Stimulated activated CD4-positive, alpha-beta T cell treated with anti-CD3 and anti-CD28 coated beads, Interleukin-15, amount 100 ng/mL, for 48 hours (primary cell): ENCODE results near the gene MIA.
"Not testable (repeated sequence)": the region's sequence is repeated elsewhere in the genome, so short reads cannot be mapped to it uniquely, and the experiment has no call there.

ENCODE experiments used
- DNase-seq, 2 donors: peaks; one replicate each; pipeline ENCODE4 v3.0.0-alpha.2; 2020; ENCODE audit warnings: low read depth in 2 of 2

MIA gene

DNA sequence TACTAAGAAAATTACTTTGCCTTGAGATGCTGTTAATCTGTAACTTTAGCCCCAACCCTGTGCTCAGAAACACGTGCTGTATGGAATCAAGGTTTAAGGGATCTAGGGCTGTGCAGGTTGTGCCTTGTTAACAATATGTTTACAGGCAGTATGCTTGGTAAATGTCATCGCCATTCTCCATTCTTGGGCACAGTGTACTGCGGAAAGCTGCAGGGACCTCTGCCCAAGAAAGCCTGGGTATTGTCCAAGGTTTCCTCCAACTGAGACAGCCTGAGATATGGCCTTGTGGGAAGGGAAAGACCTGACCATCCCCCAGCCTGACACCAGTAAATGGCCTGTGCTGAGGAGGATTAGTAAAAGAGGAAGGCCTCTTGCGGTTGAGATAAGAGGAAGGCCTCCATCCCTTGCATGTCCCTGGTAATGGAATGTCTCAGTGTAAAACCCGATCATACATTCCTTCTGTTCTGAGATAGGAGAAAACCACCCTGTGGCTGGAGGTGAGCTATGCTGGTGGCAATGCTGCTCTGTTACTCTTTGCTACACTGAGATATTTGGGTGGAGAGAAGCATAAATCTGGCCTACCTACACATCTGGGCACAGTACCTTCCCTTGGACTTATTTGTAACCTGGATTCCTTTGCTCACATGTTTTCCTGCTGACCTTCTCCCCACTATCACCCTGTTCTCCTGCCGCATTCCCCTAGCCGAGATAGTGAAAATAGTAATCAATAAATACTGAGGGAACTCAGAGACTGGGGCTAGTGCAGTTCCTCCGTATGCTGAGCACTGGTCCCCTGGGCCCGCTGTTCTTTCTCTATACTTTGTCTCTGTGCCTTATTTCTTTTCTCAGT is 47.6 kb downstream of the MIA start:
- not testable (repeated sequence) for DNase-seq

DNA sequence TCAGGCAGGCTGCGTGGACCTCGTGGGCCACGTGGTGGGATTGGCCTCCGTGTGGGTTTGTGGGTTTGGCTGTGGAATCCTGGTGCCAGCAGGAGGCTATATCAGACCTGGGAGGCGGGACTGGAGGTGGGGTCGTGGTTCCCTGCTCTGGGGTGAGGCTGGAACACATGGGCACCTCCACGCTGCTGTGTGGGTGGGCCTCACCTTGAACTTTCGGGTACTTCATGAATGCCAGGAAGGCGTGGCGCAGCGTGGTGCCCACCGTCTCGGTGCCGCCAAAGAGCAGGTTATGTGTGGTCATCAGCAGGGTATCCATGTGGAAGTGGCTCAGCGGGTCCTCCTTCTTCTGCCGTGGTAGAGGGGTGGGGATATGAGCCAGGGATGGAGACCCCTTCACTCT is 49.6 kb downstream of the MIA start:
- not testable (repeated sequence) for DNase-seq

DNA sequence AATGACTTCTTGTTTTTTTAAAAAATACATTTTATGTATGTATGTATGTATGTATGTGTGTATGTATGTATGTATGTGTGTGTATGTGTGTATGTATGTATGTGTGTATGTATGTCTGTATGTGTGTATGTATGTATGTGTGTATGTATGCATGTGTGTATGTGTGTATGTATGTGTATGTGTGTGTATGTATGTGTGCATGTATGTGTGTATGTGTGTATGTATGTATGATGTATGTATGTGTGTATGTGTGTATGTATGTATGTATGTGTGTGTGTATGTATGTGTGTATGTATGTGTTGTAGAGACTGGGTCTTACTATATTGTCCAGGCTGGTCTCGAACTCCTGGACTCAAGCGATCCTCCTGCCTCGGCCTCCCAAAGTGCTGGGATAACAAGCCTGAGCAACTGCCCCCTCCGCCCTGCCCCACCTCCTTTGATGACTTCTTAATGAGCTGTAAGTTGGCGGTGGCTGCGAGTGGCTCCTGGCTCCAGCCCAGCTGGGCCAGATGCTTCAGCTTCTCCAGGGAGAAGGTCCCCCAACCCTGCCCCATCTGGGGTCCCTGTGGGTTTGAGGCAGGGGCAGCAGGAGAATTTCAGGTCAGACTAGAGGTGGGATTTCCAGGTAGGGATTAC is 50.3 kb downstream of the MIA start:
- not testable (repeated sequence) for DNase-seq

DNA sequence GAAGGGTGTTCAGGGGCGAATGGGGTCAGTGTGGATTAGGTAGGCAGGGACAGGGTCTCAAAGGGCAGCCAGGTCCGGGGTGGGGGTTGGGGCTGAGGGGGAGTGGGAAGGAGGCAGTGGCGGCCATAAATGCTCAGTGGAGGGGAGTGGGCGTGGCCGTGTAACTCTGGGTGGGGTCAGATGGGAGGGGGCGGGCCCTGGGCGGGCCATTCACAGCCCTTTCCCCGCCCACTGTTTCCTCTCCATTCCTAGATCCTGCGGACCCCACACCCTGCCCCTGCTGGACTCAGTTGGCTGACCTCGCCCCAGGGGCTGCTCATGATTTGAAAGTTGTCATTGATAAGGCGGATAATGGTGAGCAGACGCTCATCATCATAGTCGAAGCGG is 51.0 kb downstream of the MIA start:
- DNase-seq: not testable (repeated sequence)

DNA sequence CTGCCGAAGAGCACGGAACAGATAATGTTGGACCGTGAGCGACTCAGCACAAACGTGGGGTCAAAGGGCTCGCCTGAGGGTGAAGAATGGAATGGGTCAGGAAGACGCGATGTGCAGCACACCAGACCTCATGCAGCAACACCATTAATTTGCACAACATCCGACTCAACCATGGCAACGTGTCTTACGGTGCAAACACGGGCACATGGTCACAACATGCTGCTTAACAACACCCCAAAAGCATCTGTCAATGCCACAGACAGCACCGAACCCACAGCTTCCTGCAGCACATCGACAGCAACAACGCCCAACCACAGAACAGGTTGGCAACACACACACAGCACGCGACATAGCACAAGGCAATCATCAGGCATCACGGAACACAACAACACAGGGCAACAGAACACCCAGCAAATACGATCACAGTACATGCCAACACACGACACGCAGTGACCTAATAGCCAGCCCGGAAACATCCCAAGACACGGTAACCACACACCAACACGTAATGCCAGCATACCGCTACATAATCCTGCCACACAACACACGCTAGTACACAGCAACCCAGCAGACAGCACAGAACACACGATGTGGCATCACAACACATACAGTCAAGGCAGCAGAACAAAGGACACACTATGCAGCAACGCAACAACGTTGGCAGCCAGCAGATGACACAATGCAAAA is 51.5 kb downstream of the MIA start:
- DNase-seq: not testable (repeated sequence)
